ENCODE results near the gene PROS1. TPM values are rescaled to one million over a fixed set of nuclear protein-coding genes. Genes with fewer than 3 reads are reported as not detected.
A peak's percentile ranks its signal among the peaks of the same experiment; 100 is the strongest.
"Not testable (repeated sequence)": the region's sequence is repeated elsewhere in the genome, so short reads cannot be mapped to it uniquely, and the experiment has no call there.

The PROS1 gene
- total RNA-seq, 1 donor from 2014 or later: 24.5 TPM

DNA sequence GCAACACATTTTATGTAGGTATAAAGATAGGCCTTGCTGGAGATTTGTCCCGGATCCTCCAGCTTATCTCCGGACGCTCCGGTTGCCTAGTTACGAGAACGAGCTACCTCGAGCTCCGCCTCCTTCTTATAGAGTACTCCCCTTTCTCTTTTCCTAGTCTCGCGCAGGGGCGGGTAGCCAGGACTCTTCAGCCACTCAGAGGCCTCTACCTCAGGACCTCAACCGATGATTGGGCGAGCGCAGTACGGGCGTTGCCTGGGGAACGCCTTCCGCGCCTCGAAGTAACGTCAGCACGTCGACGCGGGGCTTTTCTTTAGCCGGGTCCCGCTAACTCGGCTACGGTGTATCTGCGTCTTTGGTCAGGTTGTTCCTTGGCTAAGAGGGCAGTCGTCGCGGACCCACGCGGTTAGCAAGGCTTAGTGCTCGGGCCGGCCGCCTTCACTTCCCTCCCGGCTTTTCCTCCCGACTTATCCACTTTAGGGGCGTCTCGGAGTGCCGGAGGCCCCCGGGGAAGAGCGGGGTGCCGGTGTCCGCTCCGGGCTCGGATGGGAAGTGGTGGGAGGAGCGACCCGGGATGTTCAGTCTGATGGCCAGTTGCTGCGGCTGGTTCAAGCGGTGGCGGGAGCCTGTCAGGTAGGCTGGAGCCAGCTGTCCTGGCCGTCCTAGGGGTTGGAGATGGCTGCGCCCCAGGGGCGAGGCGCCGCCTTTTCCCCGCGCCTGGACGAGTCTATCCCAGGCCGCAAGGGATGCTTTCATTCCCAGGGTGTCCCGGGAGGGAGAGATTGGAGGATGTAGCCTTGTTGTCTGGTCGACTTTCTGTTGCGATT lies 6.4 kb upstream of the PROS1 start, which contains the start of gene ARL13B:
Gene ARL13B (plus strand): TSS at position 306 of the 827 bp plus-strand sequence. CDS start 269 bp downstream, at position 575.
- Mint-ChIP-seq H3K27ac (ENCODE audit: unreplicated experiment) (peak within 1 kb of the TSS; percentile 91), H3K9me3 (ENCODE audit: low read depth) (no peaks in the 10 kb centered on the region), H3K4me1 (ENCODE audit: low read depth) (peaks cover 25% of the 10 kb centered on the region), H3K27me3 (ENCODE audit: low read depth) (no peaks in the 10 kb centered on the region), H3K36me3 (ENCODE audit: low read depth) (no peaks in the 10 kb centered on the region), H3K4me3 (ENCODE audit: unreplicated experiment) (peak within 1 kb of the TSS; percentile 91)
- TF ChIP-seq, protein P1, sequence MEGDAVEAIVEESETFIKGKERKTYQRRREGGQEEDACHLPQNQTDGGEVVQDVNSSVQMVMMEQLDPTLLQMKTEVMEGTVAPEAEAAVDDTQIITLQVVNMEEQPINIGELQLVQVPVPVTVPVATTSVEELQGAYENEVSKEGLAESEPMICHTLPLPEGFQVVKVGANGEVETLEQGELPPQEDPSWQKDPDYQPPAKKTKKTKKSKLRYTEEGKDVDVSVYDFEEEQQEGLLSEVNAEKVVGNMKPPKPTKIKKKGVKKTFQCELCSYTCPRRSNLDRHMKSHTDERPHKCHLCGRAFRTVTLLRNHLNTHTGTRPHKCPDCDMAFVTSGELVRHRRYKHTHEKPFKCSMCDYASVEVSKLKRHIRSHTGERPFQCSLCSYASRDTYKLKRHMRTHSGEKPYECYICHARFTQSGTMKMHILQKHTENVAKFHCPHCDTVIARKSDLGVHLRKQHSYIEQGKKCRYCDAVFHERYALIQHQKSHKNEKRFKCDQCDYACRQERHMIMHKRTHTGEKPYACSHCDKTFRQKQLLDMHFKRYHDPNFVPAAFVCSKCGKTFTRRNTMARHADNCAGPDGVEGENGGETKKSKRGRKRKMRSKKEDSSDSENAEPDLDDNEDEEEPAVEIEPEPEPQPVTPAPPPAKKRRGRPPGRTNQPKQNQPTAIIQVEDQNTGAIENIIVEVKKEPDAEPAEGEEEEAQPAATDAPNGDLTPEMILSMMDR (IDR thresholded peaks at IDR 0.05): peak; percentile 14
- peak; percentile 98 for DNase-seq (ENCODE audit: low spot score)

DNA sequence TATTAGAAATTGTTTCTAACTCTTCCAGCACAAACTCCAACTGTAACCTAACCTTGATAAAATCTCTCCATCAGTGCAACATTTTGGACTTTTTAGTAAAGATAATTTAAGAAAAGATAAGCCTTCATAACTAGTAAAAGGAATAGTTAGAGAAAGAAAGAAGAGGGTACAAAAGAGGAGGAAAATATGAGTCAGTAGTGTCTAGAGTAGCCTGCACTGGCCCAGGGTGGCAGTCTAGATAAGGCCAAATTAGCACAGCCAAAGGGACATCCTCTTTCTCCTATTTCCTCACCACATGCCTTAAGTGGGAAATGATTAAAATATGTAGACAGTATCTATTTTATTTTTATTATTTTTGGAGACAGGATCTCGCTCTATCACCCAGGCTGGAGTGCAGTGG lies 3.7 kb downstream of the PROS1 start:
- Mint-ChIP-seq H3K4me3 (ENCODE audit: unreplicated experiment) (no peak overlapping the region), H3K4me1 (ENCODE audit: low read depth) (peaks cover 32% of the 10 kb centered on the region), H3K27me3 (ENCODE audit: low read depth) (no peaks in the 10 kb centered on the region), H3K9me3 (ENCODE audit: low read depth) (no peaks in the 10 kb centered on the region), H3K36me3 (ENCODE audit: low read depth) (no peaks in the 10 kb centered on the region), H3K27ac (ENCODE audit: unreplicated experiment) (peak overlapping the region; percentile 87)
- TF ChIP-seq, protein P1 (IDR thresholded peaks at IDR 0.05): no peak
- DNase-seq (ENCODE audit: low spot score): no peak

DNA sequence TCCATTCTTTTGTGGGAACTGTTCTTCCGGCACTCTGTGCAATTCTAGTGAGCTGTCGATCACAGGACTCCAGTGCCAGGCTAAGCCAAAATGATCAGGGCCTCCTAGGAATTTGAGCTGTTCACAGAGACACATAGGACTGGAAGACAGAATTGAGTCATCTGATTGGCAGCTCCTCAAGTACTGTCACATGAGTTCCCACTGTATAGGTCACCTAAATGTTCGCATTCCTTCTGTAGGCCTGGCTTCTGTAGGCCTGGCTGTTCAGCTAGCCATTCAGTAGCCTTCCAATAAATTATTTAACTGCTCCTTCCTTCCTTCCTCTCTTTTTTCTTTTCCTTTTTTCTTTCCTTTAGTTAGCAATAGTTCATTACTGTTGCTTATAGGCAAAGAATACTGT lies 4.3 kb downstream of the PROS1 start:
- peaks cover 4% of the 10 kb centered on the region for H3K9me3 Mint-ChIP-seq (ENCODE audit: low read depth)
- DNase-seq (ENCODE audit: low spot score): no peak
- no peak overlapping the region for H3K4me3 Mint-ChIP-seq (ENCODE audit: unreplicated experiment)
- TF ChIP-seq, protein P1 (IDR thresholded peaks at IDR 0.05): no peak
- H3K4me1 Mint-ChIP-seq (ENCODE audit: low read depth): peaks cover 32% of the 10 kb centered on the region
- H3K36me3 Mint-ChIP-seq (ENCODE audit: low read depth): no peaks in the 10 kb centered on the region
- H3K27ac Mint-ChIP-seq (ENCODE audit: unreplicated experiment): peak overlapping the region; percentile 87
- no peaks in the 10 kb centered on the region for H3K27me3 Mint-ChIP-seq (ENCODE audit: low read depth)

DNA sequence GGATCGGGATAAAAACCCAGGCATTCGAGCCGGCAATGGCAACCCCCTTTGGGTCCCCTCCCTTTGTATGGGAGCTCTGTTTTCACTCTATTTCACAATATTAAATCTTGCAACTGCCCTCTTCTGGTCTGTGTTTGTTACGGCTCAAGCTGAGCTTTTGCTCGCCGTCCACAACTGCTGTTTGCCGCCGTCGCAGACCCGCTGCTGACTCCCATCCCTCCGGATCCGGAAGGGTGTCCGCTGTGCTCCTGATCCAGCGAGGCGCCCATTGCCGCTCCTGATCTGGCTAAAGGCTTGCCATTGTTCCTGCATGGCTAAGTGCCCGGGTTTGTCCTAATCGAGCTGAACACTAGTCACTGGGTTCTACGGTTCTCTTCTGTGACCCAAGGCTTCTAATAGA lies 8.6 kb downstream of the PROS1 start:
- not testable (repeated sequence) for H3K27ac Mint-ChIP-seq (ENCODE audit: unreplicated experiment); H3K9me3 Mint-ChIP-seq (ENCODE audit: low read depth); H3K4me3 Mint-ChIP-seq (ENCODE audit: unreplicated experiment); H3K36me3 Mint-ChIP-seq (ENCODE audit: low read depth); H3K27me3 Mint-ChIP-seq (ENCODE audit: low read depth); DNase-seq (ENCODE audit: low spot score)
- H3K4me1 Mint-ChIP-seq (ENCODE audit: low read depth): peaks cover 20% of the 10 kb centered on the region

DNA sequence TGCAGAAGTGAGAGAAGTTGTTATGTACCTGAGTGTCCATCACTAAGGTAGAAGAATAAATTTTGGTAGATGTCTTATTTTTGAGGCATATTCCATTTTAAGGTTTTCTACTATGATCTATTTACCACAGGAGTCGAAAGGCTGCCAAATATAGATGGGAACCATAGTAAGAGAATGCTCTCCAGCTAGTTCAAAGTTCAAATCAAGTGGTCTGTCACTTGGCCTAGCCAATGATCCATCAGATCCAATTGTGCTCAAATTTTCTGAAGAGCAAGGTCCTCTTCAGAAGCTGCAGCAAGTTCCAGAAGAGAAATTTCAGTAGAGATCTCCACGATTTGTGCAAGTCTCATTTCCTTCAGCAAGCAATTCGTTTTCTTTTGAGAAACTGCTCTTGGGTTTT lies 10.9 kb downstream of the PROS1 start:
- TF ChIP-seq, protein P1 (IDR thresholded peaks at IDR 0.05): no peak
- H3K4me1 Mint-ChIP-seq (ENCODE audit: low read depth): no peaks in the 10 kb centered on the region
- H3K4me3 Mint-ChIP-seq (ENCODE audit: unreplicated experiment): no peak overlapping the region
- no peaks in the 10 kb centered on the region for H3K27me3 Mint-ChIP-seq (ENCODE audit: low read depth)
- peaks cover 4% of the 10 kb centered on the region for H3K9me3 Mint-ChIP-seq (ENCODE audit: low read depth)
- H3K27ac Mint-ChIP-seq (ENCODE audit: unreplicated experiment): no peak overlapping the region
- peaks cover 6% of the 10 kb centered on the region for H3K36me3 Mint-ChIP-seq (ENCODE audit: low read depth)
- no peak for DNase-seq (ENCODE audit: low spot score)

DNA sequence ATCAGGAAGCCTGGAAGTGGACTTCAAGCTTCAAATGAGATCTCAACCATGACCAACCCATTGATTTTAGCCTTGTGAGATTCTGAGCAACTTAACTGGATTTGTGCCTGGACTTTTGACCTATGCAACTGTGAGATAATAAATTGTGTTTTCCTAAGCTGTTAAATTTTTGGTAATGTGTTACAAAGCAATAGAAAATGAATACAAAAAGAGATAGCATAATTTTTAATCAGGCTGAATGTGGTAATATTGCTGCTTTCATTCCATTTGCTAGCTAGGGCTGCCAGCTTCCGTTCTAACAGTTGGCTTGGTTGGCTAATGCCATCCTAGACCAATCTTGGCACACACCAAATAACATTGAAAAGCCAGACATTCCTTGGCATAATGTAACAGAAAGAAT lies 12.2 kb downstream of the PROS1 start:
- Mint-ChIP-seq H3K4me3 (ENCODE audit: unreplicated experiment) (no peak overlapping the region), H3K9me3 (ENCODE audit: low read depth) (peaks cover 4% of the 10 kb centered on the region), H3K4me1 (ENCODE audit: low read depth) (no peaks in the 10 kb centered on the region), H3K36me3 (ENCODE audit: low read depth) (peaks cover 6% of the 10 kb centered on the region), H3K27me3 (ENCODE audit: low read depth) (no peaks in the 10 kb centered on the region), H3K27ac (ENCODE audit: unreplicated experiment) (no peak overlapping the region)
- no peak for DNase-seq (ENCODE audit: low spot score)
- TF ChIP-seq, protein P1 (IDR thresholded peaks at IDR 0.05): no peak
